ENCODE measurements around the gene KLHDC3.
"Not testable (repeated sequence)": the region's sequence is repeated elsewhere in the genome, so short reads cannot be mapped to it uniquely, and the experiment has no call there.

The KLHDC3 gene

GRCh38 chr6:42988486-42989020 lies 25.5 kb upstream of the KLHDC3 start:
- DNase-seq = no peak

GRCh38 chr6:42989923-42990322 lies 24.1 kb upstream of the KLHDC3 start:
- DNase-seq = no peak

GRCh38 chr6:42993445-42993844 lies 20.6 kb upstream of the KLHDC3 start:
- no peak for DNase-seq

GRCh38 chr6:42996513-42996912 lies 17.5 kb upstream of the KLHDC3 start:
- no peak for DNase-seq

- DNase-seq = not testable (repeated sequence)
Measured at GRCh38 chr6:42998205-42998604, 15.8 kb upstream of the KLHDC3 start.

- no peak for DNase-seq
Measured at GRCh38 chr6:43001843-43002242, 12.2 kb upstream of the KLHDC3 start.

- DNase-seq = no peak
Measured at GRCh38 chr6:43005844-43006243, 8.2 kb upstream of the KLHDC3 start.

GRCh38 chr6:43006251-43006650 lies 7.8 kb upstream of the KLHDC3 start:
- no peak for DNase-seq

- DNase-seq = no peak
Measured at GRCh38 chr6:43007126-43007525, 6.9 kb upstream of the KLHDC3 start.

- DNase-seq = peak; percentile 43
Measured at GRCh38 chr6:43009124-43009523, 4.9 kb upstream of the KLHDC3 start.

- no peak for DNase-seq
Measured at GRCh38 chr6:43011207-43011606, 2.8 kb upstream of the KLHDC3 start.

GRCh38 chr6:43012364-43012763 lies 1.7 kb upstream of the KLHDC3 start:
- DNase-seq = no peak

GRCh38 chr6:43013097-43013842 lies 779 bp upstream of the KLHDC3 start:
- no peak for DNase-seq

- no peak for DNase-seq
Measured at GRCh38 chr6:43014434-43014909, 423 bp downstream of the KLHDC3 start.

GRCh38 chr6:43016176-43016942 lies 2.3 kb downstream of the KLHDC3 start:
- no peak for DNase-seq

GRCh38 chr6:43016943-43017334 lies 2.9 kb downstream of the KLHDC3 start:
- DNase-seq = no peak

GRCh38 chr6:43019152-43019551 lies 5.1 kb downstream of the KLHDC3 start:
- no peak for DNase-seq

GRCh38 chr6:43020052-43020705 lies 6.1 kb downstream of the KLHDC3 start:
- DNase-seq = no peak

GRCh38 chr6:43020847-43021246 lies 6.8 kb downstream of the KLHDC3 start:
- DNase-seq = no peak

- DNase-seq = peak; percentile 87
Measured at GRCh38 chr6:43021270-43022047, 7.4 kb downstream of the KLHDC3 start, which contains the start of gene RRP36. RRP36 (plus strand) TSS chr6:43021623; CDS start chr6:43021655, 32 bp downstream.

GRCh38 chr6:43024436-43024835 lies 10.4 kb downstream of the KLHDC3 start:
- DNase-seq = peak; percentile 40

- DNase-seq = no peak
Measured at GRCh38 chr6:43026365-43026764, 12.3 kb downstream of the KLHDC3 start.
